Measurements from ENCODE around the gene SPTLC2. TPM values are rescaled to one million over a fixed set of nuclear protein-coding genes. Genes with fewer than 3 reads are reported as not detected.

Gene SPTLC2
- total and polyA plus RNA-seq, 2 of the 13 experiments (the other 11 are each of a cell fraction or from before 2014, with no cell fraction given), result 17.4 to 17.5 TPM

DNA sequence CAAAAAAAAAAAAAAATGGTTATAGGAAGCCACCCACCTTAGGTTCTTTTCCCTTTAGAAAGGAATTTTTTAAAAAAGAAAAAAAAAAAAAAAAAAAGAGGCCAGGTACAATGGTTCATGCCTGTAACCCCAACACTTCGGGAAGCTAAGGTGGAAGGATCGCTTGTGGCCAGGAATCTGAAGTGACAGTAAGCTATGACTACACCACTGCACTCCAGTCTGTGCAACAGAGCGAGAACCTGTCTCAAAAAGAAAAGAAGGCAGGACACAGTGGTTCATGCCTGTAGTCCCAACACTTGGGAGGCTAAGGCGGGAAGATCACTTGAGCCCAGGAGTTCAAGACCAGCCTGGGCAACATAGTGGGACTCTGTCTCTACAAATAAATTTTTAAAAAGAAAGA lies 36.0 kb downstream of the SPTLC2 start (continued):
- TF ChIP-seq, protein P1, sequence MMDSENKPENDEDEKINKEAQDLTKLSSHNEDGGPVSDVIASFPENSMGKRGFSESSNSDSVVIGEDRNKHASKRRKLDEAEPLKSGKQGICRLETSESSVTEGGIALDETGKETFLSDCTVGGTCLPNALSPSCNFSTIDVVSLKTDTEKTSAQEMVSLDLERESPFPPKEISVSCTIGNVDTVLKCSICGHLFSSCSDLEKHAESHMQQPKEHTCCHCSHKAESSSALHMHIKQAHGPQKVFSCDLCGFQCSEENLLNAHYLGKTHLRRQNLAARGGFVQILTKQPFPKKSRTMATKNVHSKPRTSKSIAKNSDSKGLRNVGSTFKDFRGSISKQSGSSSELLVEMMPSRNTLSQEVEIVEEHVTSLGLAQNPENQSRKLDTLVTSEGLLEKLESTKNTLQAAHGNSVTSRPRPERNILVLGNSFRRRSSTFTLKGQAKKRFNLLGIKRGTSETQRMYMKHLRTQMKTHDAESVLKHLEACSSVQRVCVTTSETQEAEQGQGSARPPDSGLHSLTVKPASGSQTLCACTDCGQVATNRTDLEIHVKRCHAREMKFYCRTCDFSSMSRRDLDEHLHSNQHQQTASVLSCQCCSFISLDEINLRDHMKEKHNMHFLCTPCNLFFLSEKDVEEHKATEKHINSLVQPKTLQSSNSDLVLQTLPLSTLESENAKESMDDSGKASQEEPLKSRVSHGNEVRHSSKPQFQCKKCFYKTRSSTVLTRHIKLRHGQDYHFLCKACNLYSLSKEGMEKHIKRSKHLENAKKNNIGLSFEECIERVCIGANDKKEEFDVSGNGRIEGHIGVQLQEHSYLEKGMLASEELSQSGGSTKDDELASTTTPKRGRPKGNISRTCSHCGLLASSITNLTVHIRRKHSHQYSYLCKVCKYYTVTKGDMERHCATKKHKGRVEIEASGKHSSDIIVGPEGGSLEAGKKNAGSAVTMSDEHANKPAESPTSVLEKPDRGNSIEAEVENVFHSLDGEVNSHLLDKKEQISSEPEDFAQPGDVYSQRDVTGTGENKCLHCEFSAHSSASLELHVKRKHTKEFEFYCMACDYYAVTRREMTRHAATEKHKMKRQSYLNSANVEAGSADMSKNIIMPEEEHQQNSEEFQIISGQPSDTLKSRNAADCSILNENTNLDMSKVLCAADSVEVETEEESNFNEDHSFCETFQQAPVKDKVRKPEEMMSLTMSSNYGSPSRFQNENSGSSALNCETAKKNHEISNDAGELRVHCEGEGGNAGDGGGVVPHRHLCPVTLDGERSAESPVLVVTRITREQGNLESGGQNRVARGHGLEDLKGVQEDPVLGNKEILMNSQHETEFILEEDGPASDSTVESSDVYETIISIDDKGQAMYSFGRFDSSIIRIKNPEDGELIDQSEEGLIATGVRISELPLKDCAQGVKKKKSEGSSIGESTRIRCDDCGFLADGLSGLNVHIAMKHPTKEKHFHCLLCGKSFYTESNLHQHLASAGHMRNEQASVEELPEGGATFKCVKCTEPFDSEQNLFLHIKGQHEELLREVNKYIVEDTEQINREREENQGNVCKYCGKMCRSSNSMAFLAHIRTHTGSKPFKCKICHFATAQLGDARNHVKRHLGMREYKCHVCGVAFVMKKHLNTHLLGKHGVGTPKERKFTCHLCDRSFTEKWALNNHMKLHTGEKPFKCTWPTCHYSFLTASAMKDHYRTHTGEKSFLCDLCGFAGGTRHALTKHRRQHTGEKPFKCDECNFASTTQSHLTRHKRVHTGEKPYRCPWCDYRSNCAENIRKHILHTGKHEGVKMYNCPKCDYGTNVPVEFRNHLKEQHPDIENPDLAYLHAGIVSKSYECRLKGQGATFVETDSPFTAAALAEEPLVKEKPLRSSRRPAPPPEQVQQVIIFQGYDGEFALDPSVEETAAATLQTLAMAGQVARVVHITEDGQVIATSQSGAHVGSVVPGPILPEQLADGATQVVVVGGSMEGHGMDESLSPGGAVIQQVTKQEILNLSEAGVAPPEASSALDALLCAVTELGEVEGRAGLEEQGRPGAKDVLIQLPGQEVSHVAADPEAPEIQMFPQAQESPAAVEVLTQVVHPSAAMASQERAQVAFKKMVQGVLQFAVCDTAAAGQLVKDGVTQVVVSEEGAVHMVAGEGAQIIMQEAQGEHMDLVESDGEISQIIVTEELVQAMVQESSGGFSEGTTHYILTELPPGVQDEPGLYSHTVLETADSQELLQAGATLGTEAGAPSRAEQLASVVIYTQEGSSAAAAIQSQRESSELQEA (CRISPR knock-in tag; IDR thresholded peaks at IDR 0.05; ENCODE audit: not compliant biosample characterization), result no peak
- TF ChIP-seq HDAC1 (CRISPR knock-in tag; IDR thresholded peaks at IDR 0.05) (no peak), TAF15 (IDR thresholded peaks at IDR 0.05; ENCODE audit: low read depth, low read length, poor library complexity, severe bottlenecking) (no peak), ZNF891 (CRISPR knock-in tag; IDR thresholded peaks at IDR 0.05) (no peak), CHD2 (IDR thresholded peaks at IDR 0.05; ENCODE audit: low read depth, low read length) (no peak), ELF1 (CRISPR knock-in tag; IDR thresholded peaks at IDR 0.05) (no peak), CREB1 (IDR thresholded peaks at IDR 0.05) (no peak), CREB1 (CRISPR knock-in tag; IDR thresholded peaks at IDR 0.05) (no peak), ATM (IDR thresholded peaks at IDR 0.05; ENCODE audit: borderline replicate concordance) (no peak)
